Measurements from ENCODE around the gene UBE2J2. TPM values are rescaled to one million over a fixed set of nuclear protein-coding genes. Genes with fewer than 3 reads are reported as not detected.

UBE2J2 gene
- polyA plus RNA-seq, 1 donor from 2014 or later: 79.7 TPM

Small RNAs within 50 kb of the gene (small RNA-seq; reads per million reads assigned to genes)
- 0 to 5.5 (median 3.2) reads per million in 3 experiments for gene MIR6726

Other genes starting within 250 kb of the UBE2J2 start
- not detected in 2 replicates for gene RNF223, start 199.5 kb downstream of the UBE2J2 start, polyA plus RNA-seq
- 31.5 and 52.6 TPM in 2 replicates for gene C1orf159, start 157.8 kb downstream of the UBE2J2 start, polyA plus RNA-seq
- gene TTLL10, start 100.0 kb downstream of the UBE2J2 start, polyA plus RNA-seq: not detected in 2 replicates
- not detected in 2 replicates for gene TNFRSF18, start 67.3 kb downstream of the UBE2J2 start, polyA plus RNA-seq
- gene TNFRSF4, start 59.7 kb downstream of the UBE2J2 start, polyA plus RNA-seq: 0.66 TPM in 1 of 2 replicates, not detected in the other
- gene SDF4, start 41.9 kb downstream of the UBE2J2 start, polyA plus RNA-seq: 91.2 and 114 TPM in 2 replicates
- 46.5 and 52.6 TPM in 2 replicates for gene B3GALT6, start 41.6 kb downstream of the UBE2J2 start, polyA plus RNA-seq
- gene C1QTNF12, start 27.1 kb downstream of the UBE2J2 start, polyA plus RNA-seq: 0.74 TPM in 1 of 2 replicates, not detected in the other
- 9.8 and 16.0 TPM in 2 replicates for gene SCNN1D, start 6.6 kb upstream of the UBE2J2 start, polyA plus RNA-seq
- gene ACAP3, start 34.1 kb upstream of the UBE2J2 start, polyA plus RNA-seq: 186 and 230 TPM in 2 replicates
- 25.0 and 36.8 TPM in 2 replicates for gene PUSL1, start 34.7 kb upstream of the UBE2J2 start, polyA plus RNA-seq
- gene INTS11, start 50.8 kb upstream of the UBE2J2 start, polyA plus RNA-seq: 131 and 132 TPM in 2 replicates
- 9.9 and 13.3 TPM in 2 replicates for gene CPTP, start 50.9 kb upstream of the UBE2J2 start, polyA plus RNA-seq
- 1.0 and 1.2 TPM in 2 replicates for gene TAS1R3, start 57.4 kb upstream of the UBE2J2 start, polyA plus RNA-seq
- gene DVL1, start 75.6 kb upstream of the UBE2J2 start, polyA plus RNA-seq: 100 and 102 TPM in 2 replicates
- gene MXRA8, start 84.7 kb upstream of the UBE2J2 start, polyA plus RNA-seq: 0.92 and 1.7 TPM in 2 replicates
- 104 and 119 TPM in 2 replicates for gene AURKAIP1, start 101.4 kb upstream of the UBE2J2 start, polyA plus RNA-seq
- gene CCNL2, start 125.5 kb upstream of the UBE2J2 start, polyA plus RNA-seq: 696 and 734 TPM in 2 replicates
- gene MRPL20, start 133.4 kb upstream of the UBE2J2 start, polyA plus RNA-seq: 168 and 204 TPM in 2 replicates
- 0.28 TPM in 1 of 2 replicates, not detected in the other for gene ANKRD65, start 147.4 kb upstream of the UBE2J2 start, polyA plus RNA-seq
- gene VWA1, start 161.8 kb upstream of the UBE2J2 start, polyA plus RNA-seq: 0.88 and 1.4 TPM in 2 replicates
- gene ATAD3C, start 175.8 kb upstream of the UBE2J2 start, polyA plus RNA-seq: not detected in 2 replicates
- 51.3 and 57.2 TPM in 2 replicates for gene ATAD3B, start 197.9 kb upstream of the UBE2J2 start, polyA plus RNA-seq
- gene ATAD3A, start 238.3 kb upstream of the UBE2J2 start, polyA plus RNA-seq: 30.3 and 42.7 TPM in 2 replicates

Measured in neural cell (in vitro differentiated cells).